Esophagus squamous epithelium (tissue), 5 donors: Measurements from ENCODE around the gene GABRG3. TPM values are rescaled to one million over a fixed set of nuclear protein-coding genes. Genes with fewer than 3 reads are reported as not detected.

Source experiments
- DNase-seq: peaks from one replicate; lab custom pipeline; 2025; lab: John Stamatoyannopoulos, UW
- H3K27ac ChIP-seq, 4 donors: fragments of 200-600 bp; sonication (generic); one replicate each; pipeline ENCODE4 v1.5.1; 2016 to 2019; ENCODE audit warnings: mild to moderate bottlenecking in 1 of 4
- H3K27me3 ChIP-seq, 4 donors: fragments of 200-600 bp; sonication (generic); 1 replicate in 3 of 4; 2 replicates in 1 of 4; pipeline versions ENCODE4 v1.5.1 to v1.6.0; 2017 to 2021; ENCODE audit warnings: antibody characterized with exemption in 1 of 4
- H3K36me3 ChIP-seq, 3 donors: fragments of 200-600 bp; sonication (generic); one replicate each; pipeline ENCODE4 v1.5.1; 2016 to 2019
- H3K4me1 ChIP-seq, 3 donors: fragments of 200-600 bp; sonication (generic); one replicate each; pipeline ENCODE4 v1.5.1; 2017 to 2019
- H3K4me3 ChIP-seq, 4 donors: fragments of 200-600 bp; sonication (generic); 1 replicate in 3 of 4; 2 replicates in 1 of 4; pipeline ENCODE4 v1.5.1; 2016 to 2019; ENCODE audit warnings: mild to moderate bottlenecking in 2 of 4, moderate library complexity in 1 of 4
- H3K9me3 ChIP-seq, 3 donors: fragments of 200-600 bp; sonication (generic); one replicate each; pipeline ENCODE4 v1.5.1; 2016 to 2019
- POLR2A ChIP-seq, 4 donors: fragments of 450-650 bp; IDR thresholded peaks; one replicate each; pipeline ENCODE4 v1.6.1; 2017; ENCODE audit warnings: antibody characterized with exemption in 4 of 4, mild to moderate bottlenecking in 4 of 4, moderate library complexity in 3 of 4
- WGBS, 2 donors: methylation state at CpG; one replicate each; pipeline ENCODE4 v1.1.5; 2018; 5-methylcytosine and 5-hydroxymethylcytosine counted together
- intact Hi-C: fragments of 100-400 bp; cut with DNase I; formaldehyde crosslinking; loops from one replicate; pipeline ENCODE4 v1.15.0; 2022
- total RNA-seq, 4 donors: library from RNA; depleted of rRNA; stranded (reverse); fragments of >200 nt; gene quantifications; one replicate each; pipeline ENCODE4 v1.1.0, GENCODE V29; 2016
- TF ChIP-seq, protein P1 (sequence below), 6 experiments: fragments of 450-650 bp in 4 of 6; fragments of 200-600 bp in 2 of 6; sonication (generic) in 2 of 6; IDR thresholded peaks; one replicate each; pipeline ENCODE4 v1.5.1; 2016 to 2019; ENCODE audit warnings: antibody characterized with exemption in 6 of 6, mild to moderate bottlenecking in 4 of 6, moderate library complexity in 4 of 6
- donor health status: DM: yes; HTN: yes; CAD: no.

Gene GABRG3
- total RNA-seq, 4 donors from 2014 or later, result 0.04 to 0.08 TPM; not detected in 2

GRCh38 chr15:27135151-27135550 is 164.2 kb downstream of the GABRG3 start:
- Histone ChIP-seq H3K36me3 (no peaks in the 10 kb centered on the region), H3K27ac (no peak overlapping the region), H3K4me3 (no peak overlapping the region), H3K27me3 (no peaks in the 10 kb centered on the region), H3K4me1 (no peaks in the 10 kb centered on the region), H3K9me3 (no peaks in the 10 kb centered on the region)
- no peak for DNase-seq
- 69 to 78% methylated on average over 1 of the region's 1 CpG for WGBS, 2 donors
- TF ChIP-seq POLR2A (IDR thresholded peaks at IDR 0.05), result no peak
- TF ChIP-seq, protein P1, sequence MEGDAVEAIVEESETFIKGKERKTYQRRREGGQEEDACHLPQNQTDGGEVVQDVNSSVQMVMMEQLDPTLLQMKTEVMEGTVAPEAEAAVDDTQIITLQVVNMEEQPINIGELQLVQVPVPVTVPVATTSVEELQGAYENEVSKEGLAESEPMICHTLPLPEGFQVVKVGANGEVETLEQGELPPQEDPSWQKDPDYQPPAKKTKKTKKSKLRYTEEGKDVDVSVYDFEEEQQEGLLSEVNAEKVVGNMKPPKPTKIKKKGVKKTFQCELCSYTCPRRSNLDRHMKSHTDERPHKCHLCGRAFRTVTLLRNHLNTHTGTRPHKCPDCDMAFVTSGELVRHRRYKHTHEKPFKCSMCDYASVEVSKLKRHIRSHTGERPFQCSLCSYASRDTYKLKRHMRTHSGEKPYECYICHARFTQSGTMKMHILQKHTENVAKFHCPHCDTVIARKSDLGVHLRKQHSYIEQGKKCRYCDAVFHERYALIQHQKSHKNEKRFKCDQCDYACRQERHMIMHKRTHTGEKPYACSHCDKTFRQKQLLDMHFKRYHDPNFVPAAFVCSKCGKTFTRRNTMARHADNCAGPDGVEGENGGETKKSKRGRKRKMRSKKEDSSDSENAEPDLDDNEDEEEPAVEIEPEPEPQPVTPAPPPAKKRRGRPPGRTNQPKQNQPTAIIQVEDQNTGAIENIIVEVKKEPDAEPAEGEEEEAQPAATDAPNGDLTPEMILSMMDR (IDR thresholded peaks at IDR 0.05), result no peak
- intact Hi-C loops, result no loop called here

GRCh38 chr15:27137127-27137526 is 166.1 kb downstream of the GABRG3 start:
- WGBS, 2 donors, result 35 to 47% methylated on average over 5 of the region's 5 CpGs

DNA sequence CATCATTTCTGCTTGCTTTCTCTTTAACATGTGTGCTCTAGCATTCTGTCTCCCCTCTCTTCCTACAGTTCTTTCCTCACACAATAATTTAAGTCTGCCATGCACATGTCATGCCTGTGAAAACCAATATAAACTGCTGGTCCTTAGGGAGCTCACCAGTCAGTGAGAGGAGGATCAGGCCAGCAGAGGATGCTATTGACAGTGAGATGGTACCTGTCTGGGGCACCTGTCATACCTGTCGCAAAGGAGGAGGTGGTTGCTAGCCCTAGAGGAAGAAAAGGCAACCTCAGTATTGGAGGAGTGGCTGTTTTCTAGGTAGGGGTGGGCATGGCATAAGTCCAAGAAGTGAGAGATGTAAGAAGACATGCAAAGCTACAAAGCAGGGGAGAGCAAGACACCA is 194.6 kb downstream of the GABRG3 start:
- Histone ChIP-seq H3K4me1 (no peaks in the 10 kb centered on the region), H3K36me3 (no peaks in the 10 kb centered on the region), H3K27ac (no peak overlapping the region), H3K9me3 (no peaks in the 10 kb centered on the region), H3K4me3 (no peak overlapping the region), H3K27me3 (no peaks in the 10 kb centered on the region)
- TF ChIP-seq, protein P1 (IDR thresholded peaks at IDR 0.05), result no peak
- no peak for TF ChIP-seq POLR2A (IDR thresholded peaks at IDR 0.05)
- WGBS, 2 donors, result 83 to 100% methylated on average over 1 of the region's 1 CpG
- no peak for DNase-seq
- intact Hi-C loops, result no loop called here

More at GRCh38 chr15:27137127-27137526, 166.1 kb downstream of the GABRG3 start:
- intact Hi-C loops, result no loop called here
- DNase-seq, result no peak
- no peak overlapping the region for H3K4me3 ChIP-seq
- no peaks in the 10 kb centered on the region for H3K4me1 ChIP-seq
- no peak overlapping the region for H3K27ac ChIP-seq
- no peaks in the 10 kb centered on the region for H3K27me3 ChIP-seq
- no peaks in the 10 kb centered on the region for H3K9me3 ChIP-seq
- TF ChIP-seq POLR2A (IDR thresholded peaks at IDR 0.05), result no peak
- TF ChIP-seq, protein P1 (IDR thresholded peaks at IDR 0.05), result no peak
- H3K36me3 ChIP-seq, result no peaks in the 10 kb centered on the region

- Histone ChIP-seq H3K9me3 (no peaks in the 10 kb centered on the region), H3K4me1 (no peaks in the 10 kb centered on the region), H3K4me3 (no peak overlapping the region), H3K27me3 (no peaks in the 10 kb centered on the region), H3K36me3 (no peaks in the 10 kb centered on the region), H3K27ac (no peak overlapping the region)
- intact Hi-C loops, result no loop called here
- DNase-seq, result no peak
- 69% methylated on average over 4 of the region's 4 CpGs for WGBS, 2 donors
- TF ChIP-seq, protein P1 (IDR thresholded peaks at IDR 0.05), result no peak
- no peak for TF ChIP-seq POLR2A (IDR thresholded peaks at IDR 0.05)
These were observed 195.9 kb downstream of the GABRG3 start for GRCh38 chr15:27166917-27167316.

- H3K4me1 ChIP-seq, result no peaks in the 10 kb centered on the region
- no peak overlapping the region for H3K4me3 ChIP-seq
- no peak for DNase-seq
- no peak overlapping the region for H3K27ac ChIP-seq
- no peak for TF ChIP-seq POLR2A (IDR thresholded peaks at IDR 0.05)
- TF ChIP-seq, protein P1 (IDR thresholded peaks at IDR 0.05), result no peak
- no peaks in the 10 kb centered on the region for H3K9me3 ChIP-seq
- intact Hi-C loops, result no loop called here
- 70 to 91% methylated on average over 2 to 6 of the region's 10 CpGs for WGBS, 2 donors
- no peaks in the 10 kb centered on the region for H3K27me3 ChIP-seq
- H3K36me3 ChIP-seq, result no peaks in the 10 kb centered on the region
These were observed 196.8 kb downstream of the GABRG3 start for GRCh38 chr15:27167738-27168137.
